GM21786 (cell line): ENCODE results near the gene CACNA1D.
"Not testable (repeated sequence)": the region's sequence is repeated elsewhere in the genome, so short reads cannot be mapped to it uniquely, and the experiment has no call there.

Source experiments
- ATAC-seq: cut with Tn5 transposase; IDR thresholded peaks from one replicate; pipeline ENCODE4 v1.9.1; 2021; ENCODE audit not compliant: unreplicated experiment

Gene CACNA1D

DNA sequence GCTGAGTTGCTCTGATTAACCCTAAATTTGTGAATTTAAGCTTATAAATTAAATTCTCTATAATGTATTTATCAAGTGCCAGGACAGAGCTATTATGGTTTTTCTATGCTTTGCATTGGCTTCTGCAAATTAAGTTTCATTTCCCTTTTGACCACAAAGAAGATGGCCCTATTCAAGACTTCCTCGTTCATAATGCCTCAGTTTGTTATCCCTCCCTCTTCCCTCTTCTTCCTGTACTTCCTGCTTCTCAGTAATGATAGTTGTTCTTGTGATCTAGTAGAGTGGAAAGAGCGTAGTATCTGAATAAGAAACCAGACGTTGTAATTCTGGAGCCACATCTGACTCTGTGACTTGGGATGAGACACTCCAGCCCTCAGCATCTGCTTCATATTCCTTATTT lies 118.7 kb downstream of the CACNA1D start:
- ATAC-seq, result no peak

DNA sequence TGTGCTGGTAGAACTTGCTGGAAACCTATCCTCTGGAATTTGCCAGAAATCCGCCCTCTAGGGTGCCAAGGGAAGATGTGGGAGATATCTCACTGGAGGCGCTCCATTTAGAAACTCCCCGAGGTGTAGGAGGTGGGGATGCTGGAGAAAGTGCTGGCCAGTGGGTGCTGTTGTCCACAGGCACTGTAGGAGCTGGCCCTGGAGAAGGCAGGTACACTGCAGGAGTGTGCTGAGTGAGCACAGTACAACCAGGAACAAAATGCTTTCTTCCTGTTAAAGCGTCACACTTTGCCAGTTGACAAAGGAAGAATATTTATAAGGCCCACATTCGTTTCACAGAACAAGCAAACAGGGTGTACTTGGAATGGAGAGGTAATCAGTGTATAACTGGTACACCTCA lies 119.9 kb downstream of the CACNA1D start:
- ATAC-seq, result no peak

DNA sequence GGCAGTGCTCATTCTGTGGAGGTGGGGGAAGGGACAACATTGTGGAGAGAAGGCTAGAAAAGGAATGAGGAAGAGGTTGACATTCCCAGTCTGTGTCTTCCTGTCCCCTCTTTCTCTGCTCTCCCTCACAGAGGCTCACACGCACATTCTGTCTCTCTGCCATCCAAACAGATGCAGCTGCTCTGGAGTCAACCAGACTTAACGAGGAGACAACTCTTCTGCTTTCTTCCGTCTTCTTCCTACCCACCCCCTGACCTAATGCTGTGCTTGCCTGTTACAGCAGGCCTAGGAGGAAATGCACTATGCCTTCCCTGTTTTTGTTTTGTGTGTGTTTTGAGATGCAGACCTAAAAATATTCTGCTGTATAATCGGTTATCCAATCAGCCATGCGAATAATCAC lies 121.9 kb downstream of the CACNA1D start:
- ATAC-seq, result no peak

DNA sequence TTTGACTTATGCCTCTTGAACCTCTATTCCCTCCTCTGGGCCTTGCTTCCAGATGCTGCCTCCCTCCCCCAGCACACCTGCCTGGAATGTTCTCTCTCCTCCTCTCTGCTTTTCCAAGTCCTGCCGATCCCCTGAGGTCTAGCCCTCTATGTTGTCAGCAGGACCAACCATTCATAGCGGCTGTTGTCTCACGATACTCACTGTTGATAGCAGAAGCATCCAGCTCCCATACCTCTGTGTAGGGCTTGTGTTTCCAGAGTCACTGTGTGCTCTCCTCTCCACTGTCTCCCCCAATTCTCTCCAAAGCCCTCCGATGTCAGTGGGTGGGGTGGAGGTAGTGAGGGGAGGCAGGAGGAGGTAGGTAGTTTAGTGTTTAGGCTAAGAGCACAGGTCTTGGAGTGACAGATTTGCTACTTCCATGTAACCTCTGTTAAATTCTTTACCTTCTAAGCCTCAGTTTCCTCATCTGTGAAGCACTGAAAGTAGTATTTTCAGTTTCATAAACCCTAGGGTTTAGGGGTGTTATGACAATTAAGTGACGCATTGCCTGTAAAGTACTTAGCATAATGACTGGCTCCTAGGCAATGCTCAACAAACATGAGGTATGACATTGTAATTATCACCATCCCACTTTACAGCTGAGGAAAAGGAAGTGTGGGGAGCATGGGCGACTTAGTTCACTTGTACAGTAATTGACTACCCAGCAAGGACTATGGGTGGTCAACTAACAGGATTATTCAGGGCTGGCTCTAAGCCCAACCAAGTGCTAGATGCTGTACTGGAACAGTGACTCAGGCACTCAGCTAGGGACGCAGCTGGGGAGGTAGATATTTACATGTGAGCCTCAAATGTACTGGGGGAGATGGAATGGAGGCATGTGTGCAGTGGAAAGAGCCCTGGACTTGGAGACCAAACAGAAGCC lies 122.8 kb downstream of the CACNA1D start:
- ATAC-seq, result no peak

DNA sequence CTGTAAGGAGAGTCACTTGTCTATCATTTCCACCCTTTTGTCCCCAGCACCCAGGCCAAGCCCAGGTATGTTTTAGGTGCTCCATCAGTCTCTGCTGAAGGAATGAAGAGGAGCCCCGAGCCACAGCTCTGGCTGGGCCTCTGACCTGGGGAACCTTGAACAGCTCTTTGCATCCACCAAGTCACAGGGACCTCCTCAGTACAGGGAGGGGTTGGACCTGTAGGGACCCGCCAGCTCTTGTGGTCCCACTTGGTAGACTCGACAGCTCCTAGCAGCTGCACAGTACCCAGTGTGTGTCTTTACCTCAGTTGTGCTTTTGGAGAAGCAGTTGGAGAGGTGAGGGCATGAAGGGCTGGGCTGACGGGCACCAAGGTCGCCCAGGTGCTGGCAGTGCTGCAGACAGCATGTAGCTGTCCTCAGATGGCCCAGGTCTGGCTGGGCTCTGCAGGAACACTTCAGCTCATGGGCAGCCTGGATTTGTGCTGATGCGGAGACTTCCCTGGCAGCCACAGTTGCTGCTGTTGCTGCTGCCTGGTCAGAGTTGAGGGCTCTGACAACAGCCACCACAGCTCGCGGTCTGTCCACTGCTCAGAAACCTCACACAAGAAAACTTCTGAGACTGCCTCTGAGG lies 123.6 kb downstream of the CACNA1D start:
- no peak for ATAC-seq

DNA sequence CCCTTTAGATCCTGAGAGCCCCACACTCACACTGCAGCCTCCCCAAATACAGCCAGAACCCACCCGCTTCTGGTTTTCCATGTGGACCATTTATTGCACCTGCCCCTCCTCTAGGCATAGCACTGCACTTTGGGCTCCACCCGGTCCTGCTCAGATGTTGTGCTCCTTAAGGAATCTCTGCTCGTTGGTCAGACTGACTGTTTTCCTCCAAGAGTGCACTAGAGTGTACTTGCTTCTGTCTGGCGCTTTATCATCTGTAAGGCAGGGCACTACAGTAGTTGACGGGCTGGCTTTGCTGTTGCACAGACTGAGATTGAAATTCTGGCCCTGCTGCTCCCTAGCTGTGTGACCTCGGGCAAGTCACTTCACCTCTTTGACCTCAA lies 124.1 kb downstream of the CACNA1D start:
- no peak for ATAC-seq

DNA sequence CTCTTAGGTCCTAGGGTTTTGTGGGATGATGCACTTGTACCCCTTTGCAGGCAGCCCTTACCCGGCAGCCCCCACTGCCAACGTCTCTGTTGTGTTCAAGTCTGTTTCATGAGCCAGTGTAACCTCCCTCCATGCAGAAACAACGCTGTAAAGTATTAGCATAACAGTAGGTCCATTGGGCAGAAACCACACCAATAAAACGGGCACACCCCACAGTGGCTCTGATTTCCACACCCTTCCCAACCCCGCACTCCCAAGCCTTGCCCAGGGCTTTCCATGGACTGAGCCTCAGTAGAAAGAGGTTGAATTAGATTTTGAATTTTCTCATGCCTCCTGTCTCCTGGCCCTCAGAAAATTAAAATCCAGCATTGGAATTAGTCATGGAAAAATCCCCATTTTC lies 124.5 kb downstream of the CACNA1D start:
- no peak for ATAC-seq

DNA sequence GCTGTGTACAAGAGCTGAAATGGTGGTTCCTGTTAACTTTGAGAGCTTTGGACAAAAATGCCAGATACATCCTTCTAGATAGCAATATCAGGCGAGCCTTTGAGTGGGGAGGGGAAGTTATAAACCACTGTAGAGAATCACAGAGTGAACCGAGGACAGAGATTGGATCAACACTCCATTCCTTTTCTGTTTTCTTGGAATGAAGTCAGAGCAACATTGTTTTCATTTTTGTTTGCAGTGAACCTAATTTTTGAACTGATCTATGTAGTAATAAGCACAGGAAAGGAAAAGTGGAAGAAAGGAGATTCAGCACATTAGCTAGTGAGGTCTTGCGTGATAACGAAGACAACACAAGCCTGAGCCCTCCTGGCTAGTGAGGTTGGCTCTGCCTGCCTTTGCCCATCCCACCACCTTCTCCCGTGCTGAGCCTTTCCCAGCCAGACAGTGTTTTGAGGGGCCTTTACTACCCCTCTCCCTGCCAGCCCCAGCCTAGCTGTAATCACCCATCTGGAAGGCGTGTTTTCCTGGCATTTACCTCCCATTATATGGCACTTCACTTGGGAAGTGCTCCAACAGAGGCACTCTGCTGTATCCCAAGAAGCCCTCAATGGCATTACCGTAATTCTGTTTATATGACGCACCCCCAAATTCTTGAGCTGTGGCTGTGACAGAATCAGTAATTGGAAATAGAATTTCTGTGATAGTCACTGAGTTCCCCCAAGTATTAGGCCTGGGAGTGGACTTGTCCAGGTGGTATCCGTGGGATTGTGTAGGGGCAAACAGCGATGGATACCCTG lies 129.8 kb downstream of the CACNA1D start:
- no peak for ATAC-seq

DNA sequence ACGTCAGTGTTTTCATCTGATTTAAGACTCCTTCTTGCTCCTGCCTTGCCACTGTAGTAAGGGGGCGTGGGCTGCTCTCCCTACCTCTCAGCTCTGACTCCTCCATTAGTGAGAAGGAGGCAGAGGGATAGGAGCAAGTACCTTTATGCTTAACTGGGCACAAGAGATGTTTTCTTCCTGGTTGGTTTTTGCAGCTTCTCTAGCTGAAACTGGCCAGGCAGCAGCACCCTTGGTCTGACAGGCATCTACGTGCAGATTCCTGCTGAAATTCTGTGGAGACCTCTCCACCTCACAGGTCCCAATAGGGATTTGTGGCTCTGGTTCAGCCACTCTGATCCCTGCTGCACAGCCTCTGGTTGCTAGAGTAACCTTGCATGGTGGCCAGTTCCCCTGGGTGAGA lies 132.5 kb downstream of the CACNA1D start:
- no peak for ATAC-seq

DNA sequence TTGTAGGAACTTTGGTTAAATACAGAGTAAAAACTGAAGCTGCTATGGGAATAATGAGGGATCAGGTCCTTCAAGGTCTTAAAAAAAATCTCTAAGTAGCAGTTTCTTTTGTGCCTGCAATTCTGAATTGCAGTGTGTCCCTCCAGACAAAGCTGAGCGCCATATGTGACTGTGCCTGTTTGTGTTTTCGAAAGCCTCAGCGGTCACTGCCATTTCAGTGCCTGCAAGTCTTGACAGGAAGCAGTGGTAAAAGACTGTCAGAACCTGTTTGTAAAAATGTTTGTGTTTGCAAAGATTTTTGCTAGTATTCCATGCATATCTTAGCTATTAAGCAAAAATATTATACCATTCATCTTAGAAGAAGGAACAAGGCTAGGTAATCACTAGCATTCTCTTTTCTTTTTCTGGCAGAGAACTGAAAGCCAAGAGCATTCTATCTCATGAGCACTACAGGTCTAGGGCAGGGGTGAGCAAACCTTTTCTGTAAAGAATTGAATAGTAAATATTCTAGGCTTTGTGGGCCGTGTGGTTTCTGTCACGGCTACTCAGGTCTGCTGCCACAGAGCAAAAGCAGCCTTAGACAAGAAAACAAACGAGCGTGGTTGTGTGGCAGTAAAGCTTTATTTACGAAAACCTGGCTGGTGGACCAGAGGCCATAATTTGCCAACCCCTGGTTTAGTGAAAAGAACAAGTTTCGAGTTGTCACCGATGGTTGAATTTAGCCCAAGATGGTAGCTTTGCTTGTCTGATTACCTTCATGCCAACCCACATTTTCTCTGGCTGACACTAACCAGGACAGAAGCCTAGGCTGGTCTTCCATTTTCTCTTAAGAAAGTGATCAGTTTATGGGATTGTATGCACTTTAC lies 134.4 kb downstream of the CACNA1D start:
- no peak for ATAC-seq

DNA sequence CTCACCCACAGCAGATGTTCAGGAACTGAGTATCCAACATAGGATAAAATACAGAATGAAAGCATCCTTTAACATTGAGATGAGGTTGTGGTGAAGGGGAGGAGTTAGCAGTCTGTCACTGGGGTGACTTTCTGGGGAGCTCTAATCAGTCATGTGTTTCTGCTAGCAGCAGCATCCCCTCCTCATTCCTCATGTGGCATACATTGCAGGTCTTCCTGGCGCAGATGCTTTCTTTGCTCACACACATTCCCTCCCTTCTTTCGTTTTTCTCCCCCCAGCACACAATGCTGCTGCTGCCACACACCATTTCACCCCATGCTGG lies 135.0 kb downstream of the CACNA1D start:
- no peak for ATAC-seq

DNA sequence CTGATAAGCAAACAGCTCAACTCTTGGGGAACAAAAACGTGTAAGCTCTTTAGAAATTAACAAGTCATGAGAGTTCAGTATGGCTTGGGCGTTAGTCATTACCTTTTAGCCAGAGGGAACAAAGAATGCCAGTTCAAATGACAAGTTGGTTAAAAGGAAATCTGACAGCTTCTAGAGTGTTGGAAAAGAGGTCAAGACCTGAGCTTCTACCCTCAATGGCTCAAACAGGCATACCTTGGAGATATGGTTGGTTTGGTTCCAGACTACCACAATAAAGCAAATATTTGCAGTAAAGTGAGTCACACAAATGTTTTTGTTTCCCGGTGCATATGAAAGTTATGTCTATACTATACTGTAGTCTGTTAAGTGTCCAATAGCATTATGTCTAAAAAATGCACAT lies 136.1 kb downstream of the CACNA1D start:
- no peak for ATAC-seq

DNA sequence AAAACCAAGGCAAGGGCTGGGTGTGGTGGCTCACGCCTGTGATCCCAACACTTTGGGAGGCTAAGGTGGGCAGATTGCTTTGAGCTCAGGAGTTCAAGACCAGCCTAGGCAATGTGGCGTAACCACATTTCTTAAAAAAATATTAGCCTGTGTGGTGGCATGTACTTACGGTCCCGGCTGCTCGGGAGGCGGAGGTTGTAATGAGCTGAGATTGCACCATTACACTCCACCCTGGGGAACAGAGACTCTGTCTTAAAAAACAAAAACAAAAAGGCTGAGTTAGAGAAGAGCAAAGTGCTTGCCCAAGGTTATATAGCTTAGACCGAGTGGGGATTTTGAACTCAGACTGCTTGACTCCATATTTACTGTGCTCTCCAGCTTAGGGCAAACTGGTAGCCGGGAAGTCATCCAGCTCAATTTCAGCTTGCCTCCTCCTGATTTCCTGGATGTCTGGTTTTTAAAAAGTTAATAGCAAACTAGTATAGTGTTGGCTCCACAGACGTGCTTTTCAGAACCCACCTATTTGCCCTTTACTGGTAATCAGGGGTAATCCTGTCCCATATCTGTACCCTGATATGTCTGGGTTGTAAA lies 138.9 kb downstream of the CACNA1D start:
- ATAC-seq, result no peak

DNA sequence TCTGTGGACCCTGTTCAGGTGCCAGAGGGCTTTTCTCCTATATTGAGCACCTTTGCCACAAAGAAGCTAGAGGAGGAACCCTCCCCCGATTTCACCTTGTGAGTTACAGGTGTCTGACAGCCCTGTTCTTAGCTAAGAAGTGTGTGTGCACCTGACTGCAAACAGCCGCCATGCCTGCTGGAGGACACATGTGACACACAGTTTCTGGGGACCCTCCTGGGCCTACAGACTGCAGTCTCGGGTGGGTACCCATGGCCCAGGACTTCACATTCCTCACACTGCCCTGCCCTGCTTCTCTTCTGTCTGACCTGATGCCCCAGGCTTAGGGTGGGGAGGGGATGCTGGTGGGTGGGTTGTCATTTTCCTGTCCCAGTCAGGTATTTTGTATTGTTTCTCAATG lies 140.6 kb downstream of the CACNA1D start:
- ATAC-seq, result no peak

DNA sequence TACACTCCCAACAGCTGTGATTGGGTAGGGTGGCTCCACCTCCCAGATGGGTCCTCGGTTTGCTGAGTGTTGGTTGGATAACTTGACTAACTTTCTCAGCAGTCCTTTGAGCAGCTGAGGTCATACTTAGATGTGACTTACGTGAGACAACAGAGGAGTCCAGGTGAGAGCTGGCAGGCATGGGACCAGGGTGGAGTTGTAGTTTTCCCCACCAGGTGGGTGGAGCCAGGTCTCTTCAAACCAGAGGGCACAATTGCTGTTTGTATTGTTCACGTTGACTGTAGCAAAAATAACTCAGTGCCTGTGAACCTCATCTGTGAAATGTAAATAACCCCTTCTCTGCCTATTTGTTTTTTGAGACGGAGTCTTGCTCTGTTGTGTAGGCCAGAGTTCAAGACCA lies 144.4 kb downstream of the CACNA1D start:
- not testable (repeated sequence) for ATAC-seq

DNA sequence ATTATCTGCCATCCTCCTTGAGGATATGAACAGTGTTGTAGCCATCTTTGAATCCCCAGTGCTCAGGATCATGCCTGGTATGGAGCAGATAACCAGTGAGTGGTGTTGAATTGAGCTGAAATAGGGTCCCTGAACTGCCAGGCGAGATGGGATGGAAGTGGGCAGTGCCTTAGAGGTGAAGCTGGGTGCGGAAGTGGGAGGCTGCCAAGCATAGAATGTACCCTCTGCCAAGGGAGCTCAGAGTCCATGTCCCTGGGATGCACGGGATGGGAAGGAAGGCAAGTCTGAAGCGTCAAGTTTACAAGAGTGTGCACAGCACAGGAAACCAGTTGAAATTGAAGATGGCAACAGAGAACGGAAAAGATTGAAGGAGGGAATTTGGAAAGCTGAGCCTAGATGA lies 147.0 kb downstream of the CACNA1D start:
- no peak for ATAC-seq

DNA sequence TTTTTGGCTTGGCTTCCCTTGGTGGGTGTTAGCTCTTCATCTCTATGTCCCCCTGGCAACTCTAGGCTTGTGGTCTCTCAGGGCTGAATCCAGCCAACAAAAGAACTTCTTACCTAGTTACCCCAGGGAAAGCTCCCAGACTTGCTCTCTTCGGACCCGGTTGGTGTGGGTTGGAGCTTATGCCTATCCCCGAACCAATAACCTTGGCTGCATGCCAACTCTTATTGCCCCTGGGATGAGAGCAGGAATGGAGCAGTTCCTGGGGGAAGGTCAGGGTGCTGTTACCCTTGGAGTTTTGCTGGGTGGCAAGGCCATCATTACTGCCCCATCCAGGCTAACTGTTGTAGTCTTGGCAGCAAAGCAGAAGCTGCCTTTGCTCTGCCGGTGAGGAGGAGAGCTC lies 147.8 kb downstream of the CACNA1D start:
- no peak for ATAC-seq

DNA sequence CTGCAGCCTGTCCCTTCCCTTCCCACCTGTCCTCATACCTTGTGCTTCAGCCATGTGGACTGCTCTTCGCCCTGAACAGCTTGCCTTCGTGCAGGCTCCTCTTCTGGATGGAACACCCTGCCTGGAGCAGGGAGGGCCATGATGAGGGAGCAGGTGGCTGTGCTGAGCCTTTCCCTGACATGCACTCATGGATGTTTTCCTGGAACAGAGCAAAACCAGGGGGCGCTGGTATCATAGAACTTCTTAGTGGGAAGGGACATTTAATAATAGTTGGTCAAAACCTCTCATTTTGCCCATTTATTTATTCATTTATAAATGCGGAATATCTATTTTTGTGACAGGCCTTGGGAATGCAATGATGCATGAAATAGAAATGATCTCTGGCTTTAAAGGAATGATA lies 149.3 kb downstream of the CACNA1D start:
- ATAC-seq, result no peak

DNA sequence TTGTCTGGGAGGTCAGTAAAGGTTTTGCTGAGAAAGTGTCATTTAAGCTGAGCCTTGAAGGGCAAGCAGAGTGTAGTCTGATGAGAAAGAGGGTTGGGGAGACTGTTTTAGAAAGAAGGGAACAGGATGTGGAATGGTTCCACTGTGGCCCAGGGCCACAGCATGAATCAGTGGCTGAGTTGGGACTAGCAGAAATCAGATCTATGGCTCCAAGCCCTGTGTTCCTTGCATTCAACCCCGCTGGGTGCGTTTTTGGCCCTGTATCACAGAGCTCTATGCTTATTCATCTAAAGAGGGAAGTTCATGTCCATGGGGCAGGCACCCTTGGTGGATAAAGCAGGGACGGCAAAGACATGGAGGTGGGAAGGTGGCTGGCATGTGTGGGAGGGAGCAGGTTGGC lies 151.3 kb downstream of the CACNA1D start:
- ATAC-seq, result no peak

DNA sequence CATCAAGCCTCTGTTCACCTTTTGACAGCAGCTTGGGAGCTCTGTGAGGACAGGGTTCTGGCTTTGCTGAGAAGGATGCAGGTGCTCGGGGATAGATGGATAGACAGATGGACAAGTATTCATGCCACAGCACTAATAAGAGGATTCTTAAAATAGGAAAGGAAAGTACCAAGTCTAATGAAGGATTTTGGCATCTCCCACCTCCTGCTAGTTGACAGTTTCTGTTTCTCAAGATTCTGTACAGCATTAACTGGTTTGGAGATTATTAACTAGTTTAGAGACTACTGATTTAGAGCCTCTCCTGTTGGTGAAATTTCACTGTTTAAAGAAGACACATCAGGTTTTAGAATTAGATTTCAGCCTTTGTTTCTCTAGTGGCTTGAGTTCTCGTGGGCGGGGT lies 152.3 kb downstream of the CACNA1D start:
- ATAC-seq, result no peak

DNA sequence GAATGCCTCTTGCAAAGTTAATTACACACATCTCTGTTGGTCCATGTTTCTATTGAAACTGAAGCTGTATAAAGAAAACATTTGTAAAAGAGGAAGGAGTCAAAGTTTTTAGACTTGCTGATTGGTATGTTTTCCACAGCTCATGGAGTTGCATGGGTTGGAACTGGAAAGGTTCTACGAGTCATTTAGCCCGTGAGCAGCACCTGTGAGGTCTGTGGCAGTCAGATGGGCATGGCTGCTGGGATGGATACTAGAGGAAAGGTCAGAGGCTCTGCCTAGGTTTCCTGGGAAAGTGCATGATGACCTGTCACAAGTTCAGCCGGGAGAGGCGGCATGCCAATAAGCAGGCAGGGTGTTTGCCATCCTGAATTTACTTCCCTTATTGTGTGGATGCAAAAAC lies 155.4 kb downstream of the CACNA1D start:
- ATAC-seq, result no peak
